Smooth muscle cell (in vitro differentiated cells): Measurements from ENCODE around the gene KLK3. TPM values are rescaled to one million over a fixed set of nuclear protein-coding genes. Genes with fewer than 3 reads are reported as not detected.

Experiments
- DNase-seq: peaks from one replicate; lab custom pipeline; 2025; ENCODE audit not compliant: unreplicated experiment; lab: John Stamatoyannopoulos, UW
- H2AFZ ChIP-seq: fragments of 200-600 bp; sonication (generic); 2 replicates; pipeline ENCODE4 v1.6.0; 2016; ENCODE audit warnings: antibody characterized with exemption, low read depth, mild to moderate bottlenecking
- H3F3A ChIP-seq: fragments of 200-600 bp; sonication (generic); 2 replicates; pipeline ENCODE4 v1.6.0; 2017; ENCODE audit warnings: antibody characterized with exemption, low read depth
- H3K27ac ChIP-seq: fragments of 200-600 bp; sonication (generic); 2 replicates; pipeline ENCODE4 v1.5.1; 2016; ENCODE audit warnings: low read depth, mild to moderate bottlenecking
- H3K27me3 ChIP-seq: fragments of 200-600 bp; sonication (generic); 2 replicates; pipeline ENCODE4 v1.6.1; 2016; ENCODE audit warnings: low read depth, mild to moderate bottlenecking
- H3K36me3 ChIP-seq: fragments of 200-600 bp; sonication (generic); 2 replicates; pipeline ENCODE4 v1.5.1; 2016; ENCODE audit warnings: low read depth
- H3K4me1 ChIP-seq: fragments of 200-600 bp; sonication (generic); 2 replicates; pipeline ENCODE4 v1.5.1; 2016; ENCODE audit warnings: low read depth
- H3K4me2 ChIP-seq: fragments of 200-600 bp; sonication (generic); 2 replicates; pipeline ENCODE4 v1.6.0; 2016; ENCODE audit warnings: mild to moderate bottlenecking
- H3K4me3 ChIP-seq: fragments of 200-600 bp; sonication (generic); 2 replicates; pipeline ENCODE4 v1.5.1; 2016; ENCODE audit warnings: mild to moderate bottlenecking
- H3K79me2 ChIP-seq: fragments of 200-600 bp; sonication (generic); 2 replicates; pipeline ENCODE4 v1.6.0; 2016; ENCODE audit warnings: low read depth, mild to moderate bottlenecking
- H3K9ac ChIP-seq: fragments of 200-600 bp; sonication (generic); 2 replicates; pipeline ENCODE4 v1.6.0; 2016; ENCODE audit warnings: low read depth
- H3K9me3 ChIP-seq: fragments of 200-600 bp; sonication (generic); replicated peaks from 2 replicates; pipeline ENCODE4 v1.5.1; 2016; ENCODE audit warnings: low read depth
- H4K20me1 ChIP-seq: fragments of 200-600 bp; sonication (generic); 2 replicates; pipeline ENCODE4 v1.6.0; 2016; ENCODE audit warnings: low read depth
- WGBS: methylation state at CpG from one replicate; pipeline ENCODE4 v1.1.7; 2016; ENCODE audit warnings: low lambda C conversion rate; 5-methylcytosine and 5-hydroxymethylcytosine counted together
- polyA plus RNA-seq: library from polyadenylated mRNA; unstranded; fragments of >200 nt; fragmentation: Nextera tagmentation; extraction: Ambion mirVana; gene quantifications from 2 replicates; pipeline ENCODE4 v1.2.1, GENCODE V29; 2016
- total RNA-seq: library from RNA; depleted of rRNA; stranded (reverse); fragments of >200 nt; gene quantifications from 2 replicates; pipeline ENCODE4 v1.2.3, GENCODE V29; 2014
- TF ChIP-seq, protein P1 (sequence below): fragments of 200-600 bp; sonication (generic); IDR thresholded peaks from 2 replicates; pipeline ENCODE4 v1.5.1; 2017; ENCODE audit warnings: borderline replicate concordance, mild to moderate bottlenecking, antibody characterized with exemption; ENCODE audit not compliant: insufficient read depth, poor library complexity, severe bottlenecking

The KLK3 gene
- total and polyA plus RNA-seq, 2 experiments from 2014 or later = not detected

DNA sequence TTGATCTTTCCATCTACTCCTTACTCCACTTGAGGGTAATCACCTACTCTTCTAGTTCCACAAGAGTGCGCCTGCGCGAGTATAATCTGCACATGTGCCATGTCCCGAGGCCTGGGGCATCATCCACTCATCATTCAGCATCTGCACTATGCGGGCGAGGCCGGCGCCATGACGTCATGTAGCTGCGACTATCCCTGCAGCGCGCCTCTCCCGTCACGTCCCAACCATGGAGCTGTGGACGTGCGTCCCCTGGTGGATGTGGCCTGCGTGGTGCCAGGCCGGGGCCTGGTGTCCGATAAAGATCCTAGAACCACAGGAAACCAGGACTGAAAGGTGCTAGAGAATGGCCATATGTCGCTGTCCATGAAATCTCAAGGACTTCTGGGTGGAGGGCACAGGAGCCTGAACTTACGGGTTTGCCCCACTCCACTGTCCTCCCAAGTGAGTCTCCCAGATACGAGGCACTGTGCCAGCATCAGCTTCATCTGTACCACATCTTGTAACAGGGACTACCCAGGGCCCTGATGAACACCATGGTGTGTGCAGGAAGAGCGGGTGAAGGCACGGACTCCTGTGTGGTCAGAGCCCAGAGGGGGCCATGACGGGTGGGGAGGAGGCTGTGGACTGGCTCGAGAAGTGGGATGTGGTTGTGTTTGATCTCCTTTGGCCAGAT, 15.8 kb downstream of the KLK3 start:
- DNase-seq = no peak
- peaks cover 28% of the 10 kb centered on the region for H3K27me3 ChIP-seq
- H3K9me3 ChIP-seq = no peaks in the 10 kb centered on the region
- no peak overlapping the region for H3K4me2 ChIP-seq
- no peaks in the 10 kb centered on the region for H3K36me3 ChIP-seq
- no peak overlapping the region for H3K27ac ChIP-seq
- H3F3A ChIP-seq = no peaks in the 10 kb centered on the region
- no peak overlapping the region for H2AFZ ChIP-seq
- no peaks in the 10 kb centered on the region for H4K20me1 ChIP-seq
- 80% methylated on average over 26 of the region's 26 CpGs for WGBS
- H3K4me3 ChIP-seq = no peak overlapping the region
- H3K79me2 ChIP-seq = no peaks in the 10 kb centered on the region
- TF ChIP-seq, protein P1, sequence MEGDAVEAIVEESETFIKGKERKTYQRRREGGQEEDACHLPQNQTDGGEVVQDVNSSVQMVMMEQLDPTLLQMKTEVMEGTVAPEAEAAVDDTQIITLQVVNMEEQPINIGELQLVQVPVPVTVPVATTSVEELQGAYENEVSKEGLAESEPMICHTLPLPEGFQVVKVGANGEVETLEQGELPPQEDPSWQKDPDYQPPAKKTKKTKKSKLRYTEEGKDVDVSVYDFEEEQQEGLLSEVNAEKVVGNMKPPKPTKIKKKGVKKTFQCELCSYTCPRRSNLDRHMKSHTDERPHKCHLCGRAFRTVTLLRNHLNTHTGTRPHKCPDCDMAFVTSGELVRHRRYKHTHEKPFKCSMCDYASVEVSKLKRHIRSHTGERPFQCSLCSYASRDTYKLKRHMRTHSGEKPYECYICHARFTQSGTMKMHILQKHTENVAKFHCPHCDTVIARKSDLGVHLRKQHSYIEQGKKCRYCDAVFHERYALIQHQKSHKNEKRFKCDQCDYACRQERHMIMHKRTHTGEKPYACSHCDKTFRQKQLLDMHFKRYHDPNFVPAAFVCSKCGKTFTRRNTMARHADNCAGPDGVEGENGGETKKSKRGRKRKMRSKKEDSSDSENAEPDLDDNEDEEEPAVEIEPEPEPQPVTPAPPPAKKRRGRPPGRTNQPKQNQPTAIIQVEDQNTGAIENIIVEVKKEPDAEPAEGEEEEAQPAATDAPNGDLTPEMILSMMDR = no peak
- no peaks in the 10 kb centered on the region for H3K4me1 ChIP-seq
- no peak overlapping the region for H3K9ac ChIP-seq

DNA sequence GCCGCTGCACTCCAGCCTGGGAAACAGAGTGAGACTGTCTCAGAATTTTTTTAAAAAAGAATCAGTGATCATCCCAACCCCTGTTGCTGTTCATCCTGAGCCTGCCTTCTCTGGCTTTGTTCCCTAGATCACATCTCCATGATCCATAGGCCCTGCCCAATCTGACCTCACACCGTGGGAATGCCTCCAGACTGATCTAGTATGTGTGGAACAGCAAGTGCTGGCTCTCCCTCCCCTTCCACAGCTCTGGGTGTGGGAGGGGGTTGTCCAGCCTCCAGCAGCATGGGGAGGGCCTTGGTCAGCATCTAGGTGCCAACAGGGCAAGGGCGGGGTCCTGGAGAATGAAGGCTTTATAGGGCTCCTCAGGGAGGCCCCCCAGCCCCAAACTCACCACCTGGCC, 18.3 kb downstream of the KLK3 start, which contains the start of gene KLK2:
TSS of gene KLK2 (plus strand) at position 384 of the 400 bp plus-strand sequence. CDS start 35 bp downstream, outside the sequence.
- no peak within 1 kb of the TSS for H3K4me3 ChIP-seq
- no peaks in the 10 kb centered on the region for H3K4me1 ChIP-seq
- H3K36me3 ChIP-seq = no peaks in the 10 kb centered on the region
- H3K9ac ChIP-seq = no peak within 1 kb of the TSS
- H3K9me3 ChIP-seq = no peaks in the 10 kb centered on the region
- H3K4me2 ChIP-seq = no peak within 1 kb of the TSS
- H4K20me1 ChIP-seq = no peaks in the 10 kb centered on the region
- no peak within 1 kb of the TSS for H3K27ac ChIP-seq
- TF ChIP-seq, protein P1 = no peak
- peaks cover 28% of the 10 kb centered on the region for H3K27me3 ChIP-seq
- no peak for DNase-seq
- H3F3A ChIP-seq = no peaks in the 10 kb centered on the region
- 84% methylated on average over 3 of the region's 3 CpGs for WGBS
- no peaks in the 10 kb centered on the region for H3K79me2 ChIP-seq
- no peak within 1 kb of the TSS for H2AFZ ChIP-seq

DNA sequence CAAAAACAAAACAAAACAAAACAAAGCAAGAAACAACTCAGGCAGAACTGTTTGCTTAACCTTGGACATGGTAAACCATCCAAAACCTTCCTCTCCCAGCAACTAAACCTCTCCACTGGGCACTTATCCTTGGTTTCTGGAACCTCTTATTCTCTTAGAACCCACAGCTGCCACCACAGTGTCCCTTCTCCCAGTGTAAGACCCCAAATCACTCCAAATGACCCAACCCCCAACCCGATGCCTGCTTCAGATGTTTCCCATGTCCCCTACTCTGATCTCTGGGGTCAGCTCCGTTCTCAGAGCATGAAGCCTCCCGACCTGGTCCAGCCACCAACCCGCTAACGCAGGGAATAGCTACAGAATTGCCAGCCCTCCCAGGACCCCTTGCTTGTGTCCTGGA, 19.5 kb downstream of the KLK3 start:
- Histone ChIP-seq H3K27me3 (peaks cover 28% of the 10 kb centered on the region), H3K9ac (no peak overlapping the region), H4K20me1 (no peaks in the 10 kb centered on the region), H3K79me2 (no peaks in the 10 kb centered on the region), H3K9me3 (no peaks in the 10 kb centered on the region), H3F3A (no peaks in the 10 kb centered on the region), H3K4me1 (no peaks in the 10 kb centered on the region), H3K4me3 (no peak overlapping the region), H3K36me3 (no peaks in the 10 kb centered on the region), H3K4me2 (no peak overlapping the region), H3K27ac (no peak overlapping the region), H2AFZ (no peak overlapping the region)
- TF ChIP-seq, protein P1 = no peak
- WGBS = 85% methylated on average over 5 of the region's 5 CpGs
- no peak for DNase-seq
